ENCODE measurements around the gene CLDN4.

CLDN4 gene

DNA sequence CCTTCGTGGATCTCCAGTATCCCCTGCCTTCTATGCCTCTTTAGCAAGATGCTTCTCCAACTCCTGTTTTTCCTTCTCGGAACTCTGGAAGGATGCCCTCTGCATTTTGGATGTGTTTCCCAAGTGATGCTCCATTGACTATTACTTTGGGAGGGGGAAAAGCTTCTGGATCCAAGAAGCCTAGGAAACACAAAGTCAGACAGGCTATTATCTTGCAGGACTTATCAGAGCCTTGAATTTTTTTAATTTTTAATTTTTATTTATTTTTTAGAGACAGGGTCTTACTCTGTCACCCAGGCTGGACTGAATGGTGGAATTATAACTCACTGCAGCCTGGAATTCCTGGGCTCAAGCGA is 51.2 kb downstream of the CLDN4 start:
- no peaks in the 10 kb centered on the region for H3K36me3 ChIP-seq (ENCODE audit: control insufficient read depth, low read length)
- H3K4me2 ChIP-seq (ENCODE audit: low read length): no peak overlapping the region
- peaks cover 7% of the 10 kb centered on the region; the same call in 1 of the 2 replicates for H3K27me3 ChIP-seq (ENCODE audit: control insufficient read depth, low read length)
- H3K9me3 ChIP-seq (ENCODE audit: control insufficient read depth, insufficient read depth, low read length): no peaks in the 10 kb centered on the region
- H4K20me1 ChIP-seq (ENCODE audit: control insufficient read depth, insufficient read depth, low read depth, low read length): no peaks in the 10 kb centered on the region
- H3K4me3 ChIP-seq (ENCODE audit: low read length): no peak overlapping the region
- no peaks in the 10 kb centered on the region for H3K4me1 ChIP-seq (ENCODE audit: control insufficient read depth, low read length)
- H3F3A ChIP-seq (ENCODE audit: control insufficient read depth, insufficient read depth): no peaks in the 10 kb centered on the region
- no peaks in the 10 kb centered on the region for H3K9me2 ChIP-seq (replicated peaks; ENCODE audit: control insufficient read depth, low read length)
- H3K27ac ChIP-seq (ENCODE audit: low read depth, low read length): no peak overlapping the region
- no peak for TF ChIP-seq CTCF (IDR thresholded peaks at IDR 0.05; ENCODE audit: low read depth, low read length, poor library complexity, severe bottlenecking)
- no peak for TF ChIP-seq EZH2phosphoT487 (IDR thresholded peaks at IDR 0.05; ENCODE audit: borderline replicate concordance, low read length)
- no peaks in the 10 kb centered on the region for H3K79me2 ChIP-seq (ENCODE audit: control insufficient read depth, low read length)

All from DOHH2 (cell line).